PFSK-1 (cell line): Measurements from ENCODE around the gene TNIP2.

Source experiments
- FOXP2 ChIP-seq: optimal IDR thresholded peaks from 2 replicates; pipeline ENCODE3; 2011; ENCODE audit warnings: borderline replicate concordance, control low read depth, inconsistent platforms; ENCODE audit not compliant: insufficient read depth; ENCODE audit errors: extremely low read length, extremely low read depth
- POLR2AphosphoS5 ChIP-seq: IDR thresholded peaks from 2 replicates; pipeline ENCODE4 v1.6.1; 2012; ENCODE audit warnings: low read depth, mild to moderate bottlenecking, control low read depth, low read length, moderate library complexity
- REST ChIP-seq, 2 experiments: IDR thresholded peaks; 2 replicates each; pipeline versions ENCODE4 v1.6.1 to v1.8.0; 2011 to 2012; ENCODE audit warnings: low read depth in 2 of 2, low read length in 2 of 2, control low read depth in 1 of 2, inconsistent platforms in 1 of 2, mild to moderate bottlenecking in 1 of 2, moderate library complexity in 1 of 2; ENCODE audit not compliant: insufficient read depth in 1 of 2
- SIN3A ChIP-seq: IDR thresholded peaks from 2 replicates; pipeline ENCODE4 v1.6.1; 2012; ENCODE audit warnings: mild to moderate bottlenecking, low read length, moderate library complexity, borderline replicate concordance; ENCODE audit not compliant: insufficient read depth
- TAF1 ChIP-seq: IDR thresholded peaks from 2 replicates; pipeline ENCODE4 v1.6.1; 2012; ENCODE audit warnings: low read length, control low read depth, borderline replicate concordance; ENCODE audit not compliant: insufficient read depth

Gene TNIP2

DNA sequence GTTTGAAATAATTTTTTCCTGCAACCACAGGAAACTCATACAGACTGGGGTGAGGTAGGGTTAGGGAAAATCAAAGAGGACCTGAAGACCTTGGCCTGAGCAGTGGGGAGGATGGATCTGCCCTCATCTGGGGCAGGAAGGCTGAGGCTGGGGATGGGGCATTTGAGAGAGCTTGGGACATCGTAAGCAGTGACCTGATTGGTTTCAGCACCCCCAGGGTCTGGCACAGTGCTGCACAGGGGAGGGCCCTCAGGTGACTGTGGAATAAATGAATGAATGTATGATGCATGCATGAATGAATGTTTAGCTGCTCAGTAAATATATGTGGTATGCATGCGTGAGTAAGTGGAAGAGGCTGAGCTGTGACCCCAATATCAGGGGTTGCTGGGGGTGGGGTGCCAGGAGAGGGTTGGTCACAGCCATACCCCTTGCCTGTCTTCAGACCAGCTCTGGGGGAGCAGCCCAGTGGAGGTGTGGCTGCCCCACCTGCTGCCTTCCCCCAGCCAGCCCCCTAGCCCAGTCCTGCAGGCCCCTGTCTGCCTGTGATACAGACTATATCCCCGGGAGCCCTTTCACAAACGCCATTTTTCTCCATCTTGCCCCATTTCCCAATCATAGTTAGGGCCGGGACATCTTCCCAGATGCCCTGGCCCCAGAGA is 11.0 kb upstream of the TNIP2 start:
- TF ChIP-seq REST (IDR thresholded peaks at IDR 0.05; ENCODE audit: insufficient read depth in 1 of 2, low read depth in 2 of 2, low read length in 2 of 2) (no peak), TAF1 (no peak), FOXP2 (no peak), POLR2AphosphoS5 (no peak), SIN3A (no peak)

DNA sequence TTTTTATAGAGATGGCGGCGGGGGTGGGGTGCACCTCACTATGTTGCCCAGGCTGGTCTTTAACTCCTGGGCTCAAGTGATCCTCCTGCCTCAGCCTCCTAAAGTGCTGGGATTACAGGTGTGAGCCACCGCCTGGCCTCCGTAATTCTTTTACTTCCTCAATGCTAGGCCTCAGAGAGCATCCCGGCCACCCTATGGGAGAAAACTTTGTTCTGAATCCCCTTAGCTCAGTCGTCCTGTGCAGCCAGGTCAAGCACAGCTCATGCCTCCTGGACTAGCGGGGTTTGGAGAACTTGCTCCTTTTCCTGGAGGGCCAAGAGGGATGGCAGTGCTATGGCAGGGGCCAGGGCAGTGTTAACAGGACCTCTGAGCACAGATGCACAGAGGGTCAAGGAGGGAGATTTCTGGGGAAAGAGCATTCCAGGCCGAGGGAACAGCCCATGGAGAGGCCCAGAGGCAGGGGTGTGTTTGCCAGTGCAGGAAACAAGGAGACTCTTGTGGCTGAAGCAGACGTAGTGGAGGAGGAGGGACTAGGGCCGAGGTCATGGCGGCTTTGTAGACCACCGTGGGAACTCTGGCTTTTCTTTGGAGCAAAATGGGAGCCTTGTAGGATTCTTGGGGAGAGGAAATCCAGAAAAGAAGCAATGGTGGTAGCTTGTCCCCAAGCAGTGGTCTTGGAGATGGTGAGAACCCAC is 9.8 kb upstream of the TNIP2 start:
- TF ChIP-seq FOXP2 (no peak), REST (IDR thresholded peaks at IDR 0.05; ENCODE audit: insufficient read depth in 1 of 2, low read depth in 2 of 2, low read length in 2 of 2) (no peak), TAF1 (no peak), SIN3A (no peak), POLR2AphosphoS5 (no peak)

DNA sequence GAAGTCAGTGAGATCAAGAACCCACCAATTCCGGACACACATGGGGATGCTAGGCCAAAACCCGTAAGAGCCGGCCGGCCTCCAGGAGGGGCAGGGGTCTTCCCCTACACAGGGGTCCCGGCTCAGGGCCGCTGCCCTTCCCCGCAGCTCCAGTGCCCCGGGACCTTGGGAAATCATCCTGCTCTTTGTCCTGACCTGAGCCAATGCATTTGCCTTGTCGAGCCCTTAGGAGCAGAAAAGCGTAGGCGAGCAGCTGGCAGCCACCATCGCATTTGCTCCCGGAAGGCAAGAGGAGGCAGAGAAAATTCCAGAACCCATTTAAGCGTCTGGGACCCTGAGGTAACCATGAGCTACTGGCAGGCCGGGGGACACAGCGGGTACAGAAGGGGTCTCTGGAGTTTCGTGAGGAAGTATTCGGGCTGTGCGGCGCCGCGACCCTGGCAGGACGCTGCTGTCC is 7.4 kb upstream of the TNIP2 start:
- TF ChIP-seq TAF1 (no peak), POLR2AphosphoS5 (no peak), REST (IDR thresholded peaks at IDR 0.05; ENCODE audit: insufficient read depth in 1 of 2, low read depth in 2 of 2, low read length in 2 of 2) (no peak), SIN3A (no peak), FOXP2 (no peak)

DNA sequence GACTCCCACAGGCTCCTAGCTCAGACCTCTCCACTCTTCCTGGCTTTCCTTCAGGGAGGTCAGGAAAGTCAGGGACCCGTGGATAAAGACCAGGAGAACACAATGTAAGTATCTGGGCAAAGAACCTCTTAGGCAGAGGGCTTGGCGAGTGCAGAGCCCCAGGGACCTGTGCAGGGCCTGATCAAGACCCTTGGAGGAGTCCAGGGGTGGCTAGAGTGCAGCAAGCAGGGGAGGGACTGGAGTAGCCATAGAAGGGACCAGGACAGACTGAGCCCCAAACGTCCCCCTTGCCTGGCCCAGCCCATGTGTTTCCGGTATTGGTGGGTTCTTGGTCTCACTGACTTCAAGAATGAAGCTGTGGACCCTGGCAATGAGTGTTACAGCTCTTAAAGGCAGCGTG is 5.9 kb upstream of the TNIP2 start:
- no peak for TF ChIP-seq REST (IDR thresholded peaks at IDR 0.05; ENCODE audit: insufficient read depth in 1 of 2, low read depth in 2 of 2, low read length in 2 of 2)
- no peak for TF ChIP-seq POLR2AphosphoS5
